ENCODE data around the gene GPR137.

- TF ChIP-seq EZH2 (IDR thresholded peaks at IDR 0.05) (no peak), POLR2AphosphoS5 (IDR thresholded peaks at IDR 0.05; ENCODE audit: borderline replicate concordance, low read depth, low read length) (no peak; the same call in 1 of the 2 replicates)
These were observed 41.5 kb upstream of the GPR137 start for GRCh38 chr11:64244107-64244506.

All from SK-N-MC (cell line).